Measurements from ENCODE around the gene PLAU. TPM values are rescaled to one million over a fixed set of nuclear protein-coding genes. Genes with fewer than 3 reads are reported as not detected.

Gene PLAU
- total and polyA plus RNA-seq, 2 donors (not counting 3 experiments of a cell fraction or from before 2014, with no cell fraction given) = 23.6 to 34.9 TPM

DNA sequence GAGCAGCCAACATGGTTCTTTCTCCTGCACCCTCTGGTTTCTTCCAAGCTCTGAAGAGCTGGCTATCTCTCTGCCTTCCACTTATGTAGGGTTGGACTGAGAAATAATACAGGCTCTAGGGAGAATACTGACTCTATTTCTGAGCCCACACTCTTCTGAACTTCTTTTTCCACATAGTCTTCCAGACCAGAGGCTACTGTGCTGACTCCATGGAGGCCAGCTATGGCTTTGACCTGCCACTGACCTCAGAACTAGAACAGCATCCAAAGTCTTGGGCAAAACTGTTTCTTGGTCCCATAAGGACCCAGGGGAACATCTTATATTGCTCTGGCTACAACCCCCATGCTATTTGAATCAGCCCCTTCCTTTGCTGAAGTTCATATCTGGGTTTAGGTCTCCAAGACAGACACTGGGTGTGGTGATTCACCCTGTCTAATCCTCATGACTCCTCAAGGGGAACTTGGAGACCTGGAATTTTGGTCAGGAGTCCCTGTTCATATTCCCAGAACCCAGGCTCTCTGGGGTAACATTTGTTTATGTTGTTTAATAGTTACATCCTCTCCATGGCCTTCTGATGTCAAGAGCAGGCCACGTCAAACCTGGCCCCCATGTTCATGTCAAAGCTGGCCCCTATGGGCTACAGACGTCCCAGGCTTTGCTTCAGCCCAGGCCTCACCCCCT lies 12.1 kb upstream of the PLAU start:
- no peaks in the 10 kb centered on the region for H3K9me1 ChIP-seq (replicated peaks; ENCODE audit: control insufficient read depth, extremely low read depth, insufficient read depth, low read length)
- H3K4me2 ChIP-seq (ENCODE audit: insufficient read depth, low read length) = peak overlapping the region; percentile 16
- FAIRE-seq = no peak
- no peaks in the 10 kb centered on the region for H3K36me3 ChIP-seq (ENCODE audit: control insufficient read depth in 2 of 2, extremely low read depth in 1 of 2, insufficient read depth in 2 of 2, low read length in 2 of 2)
- intact Hi-C loops (cut with micrococcal nuclease) (loop anchor here (1.0 kb wide), 2 partner anchors 10 to 41 kb away; no protein-coding TSS in a partner anchor), dilution Hi-C loops (cut with MboI; ENCODE audit: extremely low pct_ligation_motif_present, low sequenced_read_pairs) (no loop called here)
- no peaks in the 10 kb centered on the region for H4K20me1 ChIP-seq (replicated peaks; ENCODE audit: control insufficient read depth, extremely low read depth, insufficient read depth, low read length)
- POLR2A ChIA-PET = interaction anchor here (0.9 to 1.3 kb wide), 3 partner anchors 11 to 181 kb away, joined by 4 to 13 read pairs (median 6); no protein-coding TSS in a partner anchor
- BruUV-seq (replicated peaks) = TSS peak; percentile 55
- H2AFZ ChIP-seq (ENCODE audit: low read depth, low read length) = no peak overlapping the region
- H3K27me3 ChIP-seq (ENCODE audit: control insufficient read depth in 2 of 2, insufficient read depth in 2 of 2, low read length in 2 of 2) = no peaks in the 10 kb centered on the region
- H3K4me1 ChIP-seq (ENCODE audit: control insufficient read depth, extremely low read depth, insufficient read depth, low read length) = peaks cover 33% of the 10 kb centered on the region
- H3K4me3 ChIP-seq (replicated peaks in 1 of 3; ENCODE audit: insufficient read depth in 1 of 3, low read depth in 1 of 3, low read length in 3 of 3) = no peak overlapping the region
- no peaks in the 10 kb centered on the region for H3K9me3 ChIP-seq (replicated peaks; ENCODE audit: control insufficient read depth, insufficient read depth, low read length)
- CTCF ChIA-PET = interaction anchor here (0.9 to 5.3 kb wide), 13 partner anchors 9 to 183 kb away, joined by 3 to 45 read pairs (median 4); no protein-coding TSS in a partner anchor
- H3K27ac ChIP-seq (ENCODE audit: insufficient read depth, low read depth, low read length) = peak overlapping the region; percentile 79
- no peak for DNase-seq (ENCODE audit: low read depth, low spot score)
- no peaks in the 10 kb centered on the region for H3K79me2 ChIP-seq (ENCODE audit: control insufficient read depth, insufficient read depth, low read length)
- TF ChIP-seq GATA2 (IDR thresholded peaks at IDR 0.05; ENCODE audit: insufficient read depth, insufficient read length, low read depth, low read length) (no peak), POLR2AphosphoS5 (IDR thresholded peaks at IDR 0.05; ENCODE audit: insufficient read depth, low read depth, low read length) (no peak), MYC (IDR thresholded peaks at IDR 0.05; ENCODE audit: low read depth, low read length) (no peak), FOS (IDR thresholded peaks at IDR 0.05; ENCODE audit: borderline replicate concordance, insufficient read depth, low read length) (no peak), JUN (IDR thresholded peaks at IDR 0.05; ENCODE audit: borderline replicate concordance, insufficient read depth, insufficient read length, low read depth) (no peak), EZH2 (IDR thresholded peaks at IDR 0.05; ENCODE audit: borderline replicate concordance, low read depth, low read length, severe bottlenecking) (no peak), POLR2A (IDR thresholded peaks at IDR 0.05; ENCODE audit: low read depth, low read length) (no peak)
- TF ChIP-seq, protein P1, sequence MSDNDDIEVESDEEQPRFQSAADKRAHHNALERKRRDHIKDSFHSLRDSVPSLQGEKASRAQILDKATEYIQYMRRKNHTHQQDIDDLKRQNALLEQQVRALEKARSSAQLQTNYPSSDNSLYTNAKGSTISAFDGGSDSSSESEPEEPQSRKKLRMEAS (IDR thresholded peaks at IDR 0.05; ENCODE audit: insufficient read depth, insufficient read length) = no peak
- TF ChIP-seq, protein P2, sequence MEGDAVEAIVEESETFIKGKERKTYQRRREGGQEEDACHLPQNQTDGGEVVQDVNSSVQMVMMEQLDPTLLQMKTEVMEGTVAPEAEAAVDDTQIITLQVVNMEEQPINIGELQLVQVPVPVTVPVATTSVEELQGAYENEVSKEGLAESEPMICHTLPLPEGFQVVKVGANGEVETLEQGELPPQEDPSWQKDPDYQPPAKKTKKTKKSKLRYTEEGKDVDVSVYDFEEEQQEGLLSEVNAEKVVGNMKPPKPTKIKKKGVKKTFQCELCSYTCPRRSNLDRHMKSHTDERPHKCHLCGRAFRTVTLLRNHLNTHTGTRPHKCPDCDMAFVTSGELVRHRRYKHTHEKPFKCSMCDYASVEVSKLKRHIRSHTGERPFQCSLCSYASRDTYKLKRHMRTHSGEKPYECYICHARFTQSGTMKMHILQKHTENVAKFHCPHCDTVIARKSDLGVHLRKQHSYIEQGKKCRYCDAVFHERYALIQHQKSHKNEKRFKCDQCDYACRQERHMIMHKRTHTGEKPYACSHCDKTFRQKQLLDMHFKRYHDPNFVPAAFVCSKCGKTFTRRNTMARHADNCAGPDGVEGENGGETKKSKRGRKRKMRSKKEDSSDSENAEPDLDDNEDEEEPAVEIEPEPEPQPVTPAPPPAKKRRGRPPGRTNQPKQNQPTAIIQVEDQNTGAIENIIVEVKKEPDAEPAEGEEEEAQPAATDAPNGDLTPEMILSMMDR (IDR thresholded peaks at IDR 0.05; ENCODE audit: extremely low read depth in 1 of 2, insufficient read depth in 1 of 2, low read depth in 1 of 2, low read length in 2 of 2) = no peak
- H3K9ac ChIP-seq (replicated peaks; ENCODE audit: extremely low read depth, insufficient read depth, low read length) = peak overlapping the region; percentile 28
